Ectodermal cell (in vitro differentiated cells): ENCODE measurements around the gene LDB3.

ENCODE experiments used
- H3K27ac ChIP-seq: 2 replicates; pipeline ENCODE4 v1.7.0; 2013; ENCODE audit warnings: mild to moderate bottlenecking, low read depth, low read length; ENCODE audit not compliant: insufficient read depth, poor library complexity, severe bottlenecking
- H3K27me3 ChIP-seq: 2 replicates; pipeline ENCODE4 v1.7.0; 2013; ENCODE audit warnings: mild to moderate bottlenecking, low read length; ENCODE audit not compliant: insufficient read depth, control insufficient read depth, poor library complexity, severe bottlenecking
- H3K36me3 ChIP-seq: one replicate; pipeline ENCODE4 v1.7.0; 2013; ENCODE audit warnings: low read length; ENCODE audit not compliant: control insufficient read depth, insufficient read depth
- H3K4me1 ChIP-seq: one replicate; pipeline ENCODE4 v1.7.0; 2013; ENCODE audit warnings: low read length; ENCODE audit not compliant: control insufficient read depth, insufficient read depth
- H3K4me3 ChIP-seq: 2 replicates; pipeline ENCODE4 v1.7.0; 2013; ENCODE audit warnings: low read depth, low read length, control low read depth; ENCODE audit not compliant: insufficient read depth
- H3K9me3 ChIP-seq: 2 replicates; pipeline ENCODE4 v1.7.0; 2013; ENCODE audit warnings: mild to moderate bottlenecking, low read length, moderate library complexity; ENCODE audit not compliant: control insufficient read depth
- WGBS, 2 experiments: methylation state at CpG; one replicate each; pipeline ENCODE4 v1.1.7; 2013; ENCODE audit warnings: missing lambda C conversion rate in 2 of 2; 5-methylcytosine and 5-hydroxymethylcytosine counted together

LDB3 gene

GRCh38 chr10:86692664-86693063, 24.4 kb downstream of the LDB3 start:
- H3K36me3 ChIP-seq: no peaks in the 10 kb centered on the region
- H3K27ac ChIP-seq: no peak overlapping the region
- no peaks in the 10 kb centered on the region for H3K9me3 ChIP-seq
- 92 to 93% methylated on average over 7 of the region's 7 CpGs for WGBS, 2 experiments
- no peak overlapping the region for H3K4me3 ChIP-seq
- peaks cover 15% of the 10 kb centered on the region for H3K4me1 ChIP-seq
- H3K27me3 ChIP-seq: no peaks in the 10 kb centered on the region

GRCh38 chr10:86693275-86693674, 25.0 kb downstream of the LDB3 start:
- 91 to 96% methylated on average over 2 of the region's 2 CpGs for WGBS, 2 experiments
- Histone ChIP-seq H3K9me3 (no peaks in the 10 kb centered on the region), H3K27ac (no peak overlapping the region), H3K36me3 (no peaks in the 10 kb centered on the region), H3K27me3 (no peaks in the 10 kb centered on the region), H3K4me1 (peaks cover 10% of the 10 kb centered on the region), H3K4me3 (no peak overlapping the region)

DNA sequence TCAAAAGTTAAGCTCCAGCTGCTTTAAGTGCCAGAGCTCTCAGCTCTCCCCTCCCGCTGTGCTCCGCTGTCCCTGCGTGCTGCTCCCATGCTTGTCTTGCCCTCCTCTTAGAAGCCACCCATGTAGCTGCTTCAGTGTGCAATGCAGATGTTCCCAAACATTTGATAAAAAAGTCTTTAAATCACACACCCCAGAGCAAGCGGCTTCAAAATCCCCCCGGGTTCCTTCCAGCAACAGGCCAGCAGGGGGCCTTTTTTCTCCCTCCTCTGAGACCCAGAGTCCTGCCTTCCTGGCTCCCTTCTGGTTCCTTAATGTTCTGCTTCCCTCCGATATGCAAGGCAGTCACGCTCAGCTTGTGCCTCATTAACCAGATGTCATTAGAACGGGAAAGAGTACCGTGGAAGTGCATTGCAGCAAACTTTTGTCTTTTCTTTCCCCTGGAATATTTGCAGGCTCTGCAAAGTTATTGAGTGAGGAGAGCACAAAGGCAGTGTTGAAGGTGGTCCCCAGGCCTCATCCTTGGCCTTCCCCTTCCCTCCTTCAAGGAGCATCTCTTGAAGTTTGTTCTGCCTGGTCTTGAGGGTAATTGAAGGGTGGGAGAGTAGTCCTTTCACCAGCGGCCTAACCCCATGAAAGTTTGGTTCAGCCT, 25.5 kb downstream of the LDB3 start:
- no peak overlapping the region for H3K27ac ChIP-seq
- H3K4me3 ChIP-seq: no peak overlapping the region
- no peaks in the 10 kb centered on the region for H3K27me3 ChIP-seq
- WGBS, 2 experiments: 22 to 27% methylated on average over 10 of the region's 10 CpGs
- H3K36me3 ChIP-seq: no peaks in the 10 kb centered on the region
- no peaks in the 10 kb centered on the region for H3K9me3 ChIP-seq
- peaks cover 10% of the 10 kb centered on the region for H3K4me1 ChIP-seq

GRCh38 chr10:86698207-86698940, 30.1 kb downstream of the LDB3 start:
- H3K27ac ChIP-seq: no peak overlapping the region
- WGBS, 2 experiments: 92% methylated on average over 9 of the region's 9 CpGs
- H3K36me3 ChIP-seq: no peaks in the 10 kb centered on the region
- H3K4me1 ChIP-seq: peaks cover 6% of the 10 kb centered on the region
- no peak overlapping the region for H3K4me3 ChIP-seq
- H3K27me3 ChIP-seq: no peaks in the 10 kb centered on the region
- no peaks in the 10 kb centered on the region for H3K9me3 ChIP-seq

DNA sequence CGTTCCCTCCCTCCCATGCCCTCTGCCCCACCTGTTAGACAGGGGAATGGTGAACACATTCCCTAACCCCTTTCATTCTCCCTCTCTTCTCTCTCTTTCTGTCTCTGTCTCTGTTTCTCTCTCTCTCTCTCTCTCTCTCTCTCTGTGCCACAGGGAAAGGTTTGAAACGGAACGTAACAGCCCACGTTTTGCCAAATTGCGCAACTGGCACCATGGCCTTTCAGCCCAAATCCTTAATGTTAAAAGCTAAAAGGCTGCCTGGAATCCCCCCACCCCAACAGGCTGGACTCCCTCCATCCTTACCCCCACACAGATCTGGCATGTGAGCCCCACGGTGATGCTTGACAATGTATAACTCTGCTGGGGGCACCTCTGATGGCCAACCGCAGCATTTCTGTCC, 30.8 kb downstream of the LDB3 start:
- no peaks in the 10 kb centered on the region for H3K36me3 ChIP-seq

GRCh38 chr10:86699541-86699940, 31.2 kb downstream of the LDB3 start:
- WGBS, 2 experiments: 94% methylated on average over 8 of the region's 8 CpGs
- Histone ChIP-seq H3K4me1 (no peaks in the 10 kb centered on the region), H3K27me3 (no peaks in the 10 kb centered on the region), H3K9me3 (no peaks in the 10 kb centered on the region), H3K27ac (no peak overlapping the region), H3K4me3 (no peak overlapping the region), H3K36me3 (no peaks in the 10 kb centered on the region)

More for the DNA sequence above, 30.8 kb downstream of the LDB3 start:
- Histone ChIP-seq H3K27ac (no peak overlapping the region), H3K9me3 (no peaks in the 10 kb centered on the region), H3K4me1 (no peaks in the 10 kb centered on the region), H3K27me3 (no peaks in the 10 kb centered on the region), H3K4me3 (no peak overlapping the region)
- 88 to 91% methylated on average over 7 of the region's 7 CpGs for WGBS, 2 experiments

- no peak overlapping the region for H3K4me3 ChIP-seq
- no peaks in the 10 kb centered on the region for H3K36me3 ChIP-seq
- no peaks in the 10 kb centered on the region for H3K9me3 ChIP-seq
- no peak overlapping the region for H3K27ac ChIP-seq
- no peaks in the 10 kb centered on the region for H3K4me1 ChIP-seq
- WGBS, 2 experiments: 88 to 90% methylated on average over 9 of the region's 9 CpGs
- H3K27me3 ChIP-seq: no peaks in the 10 kb centered on the region
These were observed 31.9 kb downstream of the LDB3 start for GRCh38 chr10:86699991-86700840.

DNA sequence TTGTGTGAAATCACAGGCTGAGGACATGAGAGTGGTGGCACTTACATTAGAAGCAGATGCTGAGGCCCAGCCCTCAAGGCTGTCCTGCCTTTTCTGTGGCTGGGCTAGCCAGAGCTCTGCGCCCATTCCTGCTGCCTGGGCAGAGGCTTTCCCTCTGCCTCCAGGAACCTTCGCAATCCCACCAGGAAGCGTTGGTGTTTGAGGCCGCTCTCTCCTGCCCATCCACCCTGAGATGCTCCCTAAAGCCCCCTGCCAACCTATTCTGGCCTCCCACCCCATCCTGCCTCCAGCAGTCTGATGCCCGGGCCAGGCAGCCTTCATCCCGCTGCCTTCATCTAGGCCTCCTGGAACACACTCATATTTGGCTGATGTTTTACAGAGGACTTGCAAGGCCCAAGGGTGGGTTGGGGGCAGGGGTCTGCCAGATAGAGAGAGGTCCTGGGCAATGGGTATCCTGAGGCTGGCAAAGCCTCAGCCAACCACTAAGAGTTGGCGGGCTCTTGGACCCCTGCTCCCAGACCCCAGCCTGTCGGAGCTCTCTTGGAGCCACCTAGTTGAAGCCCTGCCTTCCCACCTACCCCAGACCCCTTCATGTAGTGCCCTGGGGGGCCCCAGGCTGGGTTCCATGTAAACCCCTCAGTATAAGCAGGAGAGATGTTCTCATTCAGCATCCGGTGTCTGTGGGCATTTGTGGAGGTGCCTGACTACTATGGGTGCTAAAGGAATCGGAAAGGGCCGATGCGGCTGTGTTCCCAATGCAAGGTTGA, 32.7 kb downstream of the LDB3 start:
- Histone ChIP-seq H3K4me1 (no peaks in the 10 kb centered on the region), H3K9me3 (no peaks in the 10 kb centered on the region), H3K36me3 (no peaks in the 10 kb centered on the region), H3K27ac (no peak overlapping the region), H3K4me3 (no peak overlapping the region), H3K27me3 (no peaks in the 10 kb centered on the region)
- WGBS, 2 experiments: 94 to 97% methylated on average over 12 of the region's 12 CpGs

GRCh38 chr10:86703176-86703575, 34.9 kb downstream of the LDB3 start:
- H3K36me3 ChIP-seq: no peaks in the 10 kb centered on the region
- no peaks in the 10 kb centered on the region for H3K27me3 ChIP-seq
- no peak overlapping the region for H3K27ac ChIP-seq
- H3K4me3 ChIP-seq: no peak overlapping the region
- H3K9me3 ChIP-seq: no peaks in the 10 kb centered on the region
- peaks cover 4% of the 10 kb centered on the region for H3K4me1 ChIP-seq
- 91 to 95% methylated on average over 8 of the region's 8 CpGs for WGBS, 2 experiments
